Central memory CD8-positive, alpha-beta T cell (primary cell): ENCODE data around the gene DUOX1.

Experiments
- ATAC-seq: fragments of 150-1000 bp; cut with Tn5 transposase; replicated peaks from 2 replicates; pipeline ENCODE4 v1.10.0; 2022; ENCODE audit warnings: mild to moderate bottlenecking, moderate FRiP score, moderate number of reproducible peaks; ENCODE audit not compliant: poor library complexity, severe bottlenecking; ENCODE audit errors: extremely low read depth
- DNase-seq, 2 donors: peaks; one replicate each; pipeline ENCODE4 v3.0.0; 2021; ENCODE audit warnings: low spot score in 2 of 2
- H3K27ac Mint-ChIP-seq: one replicate; pipeline ENCODE4 v1.8.0; 2022; ENCODE audit warnings: low read depth, mild to moderate bottlenecking, moderate library complexity, mixed read lengths
- H3K27me3 Mint-ChIP-seq: one replicate; pipeline ENCODE4 v1.8.0; 2022; ENCODE audit warnings: mixed read lengths
- H3K36me3 Mint-ChIP-seq: one replicate; pipeline ENCODE4 v1.8.0; 2022; ENCODE audit warnings: mild to moderate bottlenecking, moderate library complexity, mixed read lengths; ENCODE audit not compliant: insufficient read depth
- H3K4me1 Mint-ChIP-seq: one replicate; pipeline ENCODE4 v1.8.0; 2022; ENCODE audit warnings: mixed read lengths
- H3K4me3 Mint-ChIP-seq: one replicate; pipeline ENCODE4 v1.8.0; 2022; ENCODE audit warnings: mild to moderate bottlenecking, moderate library complexity, mixed read lengths
- H3K9me3 Mint-ChIP-seq: one replicate; pipeline ENCODE4 v1.8.0; 2022; ENCODE audit warnings: mixed read lengths

DUOX1 gene

GRCh38 chr15:45111390-45112142 is 18.2 kb upstream of the DUOX1 start:
- H3K9me3 Mint-ChIP-seq, result no peaks in the 10 kb centered on the region
- no peaks in the 10 kb centered on the region for H3K36me3 Mint-ChIP-seq
- peak overlapping the region; percentile 36 for H3K4me3 Mint-ChIP-seq
- DNase-seq, result no peak
- H3K27ac Mint-ChIP-seq, result no peak overlapping the region
- peaks cover 18% of the 10 kb centered on the region for H3K4me1 Mint-ChIP-seq
- peaks cover 90% of the 10 kb centered on the region for H3K27me3 Mint-ChIP-seq
- no peak for ATAC-seq

- no peaks in the 10 kb centered on the region for H3K36me3 Mint-ChIP-seq
- H3K27ac Mint-ChIP-seq, result no peak overlapping the region
- no peaks in the 10 kb centered on the region for H3K9me3 Mint-ChIP-seq
- ATAC-seq, result no peak
- no peak for DNase-seq
- peak overlapping the region; percentile 36 for H3K4me3 Mint-ChIP-seq
- H3K27me3 Mint-ChIP-seq, result peaks cover 90% of the 10 kb centered on the region
- H3K4me1 Mint-ChIP-seq, result peaks cover 20% of the 10 kb centered on the region
Measured at GRCh38 chr15:45112143-45112590, 17.6 kb upstream of the DUOX1 start.

- peaks cover 26% of the 10 kb centered on the region for H3K4me1 Mint-ChIP-seq
- no peak for DNase-seq
- peak overlapping the region; percentile 36 for H3K4me3 Mint-ChIP-seq
- ATAC-seq, result no peak
- H3K27ac Mint-ChIP-seq, result no peak overlapping the region
- H3K9me3 Mint-ChIP-seq, result no peaks in the 10 kb centered on the region
- no peaks in the 10 kb centered on the region for H3K36me3 Mint-ChIP-seq
- peaks cover 91% of the 10 kb centered on the region for H3K27me3 Mint-ChIP-seq
Measured at GRCh38 chr15:45112591-45113379, 17.0 kb upstream of the DUOX1 start.

GRCh38 chr15:45113380-45113990 is 16.3 kb upstream of the DUOX1 start:
- H3K4me1 Mint-ChIP-seq, result peaks cover 30% of the 10 kb centered on the region

GRCh38 chr15:45114076-45114750 is 15.6 kb upstream of the DUOX1 start, which contains the start of the genes DUOX2 and DUOXA2:
DUOX2 (minus strand) TSS chr15:45114172; CDS start chr15:45113411, 761 bp downstream.
DUOXA2 (plus strand) TSS chr15:45114326; CDS start chr15:45114606, 280 bp downstream.
- no peaks in the 10 kb centered on the region for H3K9me3 Mint-ChIP-seq
- peaks cover 30% of the 10 kb centered on the region for H3K4me1 Mint-ChIP-seq
- H3K27me3 Mint-ChIP-seq, result peaks cover 91% of the 10 kb centered on the region
- H3K4me3 Mint-ChIP-seq, result peak within 1 kb of the TSS; percentile 24
- H3K27ac Mint-ChIP-seq, result no peak within 1 kb of the TSS
- H3K36me3 Mint-ChIP-seq, result no peaks in the 10 kb centered on the region
- ATAC-seq (no peak), DNase-seq (no peak)

More at GRCh38 chr15:45113380-45113990, 16.3 kb upstream of the DUOX1 start:
- DNase-seq, result no peak
- no peak for ATAC-seq
- H3K27me3 Mint-ChIP-seq, result peaks cover 92% of the 10 kb centered on the region
- H3K9me3 Mint-ChIP-seq, result no peaks in the 10 kb centered on the region
- no peaks in the 10 kb centered on the region for H3K36me3 Mint-ChIP-seq
- no peak overlapping the region for H3K27ac Mint-ChIP-seq
- peak overlapping the region; percentile 24 for H3K4me3 Mint-ChIP-seq

DNA sequence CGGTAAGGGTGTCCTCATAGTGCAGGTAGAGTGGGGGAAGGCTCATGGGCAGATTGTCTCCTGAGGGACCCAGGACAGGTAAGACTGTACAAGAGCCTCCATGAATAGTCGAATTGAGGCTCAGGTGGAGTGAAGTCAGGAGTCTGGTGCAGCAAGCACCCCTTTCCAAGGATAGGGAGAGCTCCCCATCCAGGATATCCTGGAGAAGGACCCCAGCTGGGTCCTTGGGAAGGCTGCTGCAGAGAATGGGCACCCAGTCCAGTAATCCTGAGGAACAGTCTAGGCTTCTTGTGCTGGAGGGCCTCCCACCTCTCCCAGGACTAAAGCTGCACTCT is 15.1 kb upstream of the DUOX1 start:
- Mint-ChIP-seq H3K4me3 (no peak overlapping the region), H3K27ac (no peak overlapping the region), H3K9me3 (no peaks in the 10 kb centered on the region), H3K36me3 (no peaks in the 10 kb centered on the region), H3K27me3 (peaks cover 91% of the 10 kb centered on the region), H3K4me1 (peaks cover 30% of the 10 kb centered on the region)
- DNase-seq, result no peak
- no peak for ATAC-seq

DNA sequence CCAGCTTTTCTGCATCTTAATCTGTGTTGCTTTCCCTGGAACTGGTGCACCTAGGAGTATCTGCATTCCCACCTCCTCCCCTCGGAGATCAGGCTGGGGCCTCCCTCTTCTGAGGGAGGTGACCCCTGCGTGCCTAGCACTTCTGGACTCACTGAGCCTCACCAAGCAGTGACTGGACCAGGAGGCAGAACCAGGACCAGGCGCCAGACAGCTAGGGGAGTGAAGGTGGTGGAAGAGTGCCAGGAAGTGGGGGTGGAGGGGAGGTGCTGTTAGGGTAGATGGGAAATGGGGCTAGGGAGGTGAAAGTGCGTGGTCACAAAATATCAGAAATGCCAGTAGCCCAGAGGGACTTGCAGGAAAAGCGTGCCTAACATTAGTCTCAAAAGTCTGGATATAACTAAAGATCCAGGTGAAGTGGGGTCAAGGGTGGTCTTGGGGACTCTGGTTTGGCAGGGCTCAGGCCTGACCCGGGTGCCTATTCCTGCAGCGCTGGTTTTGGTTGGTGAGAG is 14.4 kb upstream of the DUOX1 start:
- Mint-ChIP-seq H3K4me3 (no peak overlapping the region), H3K27me3 (peaks cover 91% of the 10 kb centered on the region), H3K4me1 (peaks cover 30% of the 10 kb centered on the region), H3K27ac (no peak overlapping the region), H3K9me3 (no peaks in the 10 kb centered on the region), H3K36me3 (no peaks in the 10 kb centered on the region)
- no peak for ATAC-seq
- DNase-seq, result no peak

DNA sequence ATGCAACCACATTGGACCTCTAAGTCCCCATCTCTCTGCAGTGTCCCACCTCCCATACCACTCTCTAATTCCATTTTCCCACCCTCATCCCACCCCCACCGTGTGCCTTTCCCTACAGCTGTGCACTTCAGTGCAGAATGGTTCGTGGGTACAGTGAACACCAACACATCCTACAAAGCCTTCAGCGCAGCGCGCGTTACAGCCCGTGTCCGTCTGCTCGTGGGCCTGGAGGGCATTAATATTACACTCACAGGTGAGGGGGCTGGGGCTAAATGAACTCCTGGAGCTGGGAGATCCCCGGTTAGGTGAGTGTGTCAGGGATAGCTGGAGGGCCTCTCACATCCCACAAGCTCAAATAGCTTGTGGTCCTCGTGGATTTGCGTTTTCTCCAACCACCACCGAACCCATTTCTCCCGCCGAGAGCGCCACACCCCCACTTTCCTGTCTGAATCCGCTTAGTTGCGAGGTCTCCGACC is 13.8 kb upstream of the DUOX1 start:
- no peak for DNase-seq

GRCh38 chr15:45116482-45117307 is 13.1 kb upstream of the DUOX1 start:
- H3K27me3 Mint-ChIP-seq, result peaks cover 99% of the 10 kb centered on the region

More for the DNA sequence above, 13.8 kb upstream of the DUOX1 start:
- H3K27ac Mint-ChIP-seq, result no peak overlapping the region
- peak overlapping the region; percentile 56 for H3K4me3 Mint-ChIP-seq
- no peaks in the 10 kb centered on the region for H3K36me3 Mint-ChIP-seq
- H3K9me3 Mint-ChIP-seq, result no peaks in the 10 kb centered on the region
- H3K27me3 Mint-ChIP-seq, result peaks cover 94% of the 10 kb centered on the region
- ATAC-seq, result no peak
- H3K4me1 Mint-ChIP-seq, result peaks cover 30% of the 10 kb centered on the region

GRCh38 chr15:45117308-45118130 is 12.3 kb upstream of the DUOX1 start:
- H3K4me1 Mint-ChIP-seq, result peaks cover 23% of the 10 kb centered on the region
- peak; percentile 4 for ATAC-seq
- H3K36me3 Mint-ChIP-seq, result no peaks in the 10 kb centered on the region
- peaks cover 96% of the 10 kb centered on the region for H3K27me3 Mint-ChIP-seq
- H3K4me3 Mint-ChIP-seq, result peak overlapping the region; percentile 65
- DNase-seq, result no peak
- H3K9me3 Mint-ChIP-seq, result no peaks in the 10 kb centered on the region
- no peak overlapping the region for H3K27ac Mint-ChIP-seq

More at GRCh38 chr15:45116482-45117307, 13.1 kb upstream of the DUOX1 start:
- Mint-ChIP-seq H3K36me3 (no peaks in the 10 kb centered on the region), H3K27ac (no peak overlapping the region), H3K9me3 (no peaks in the 10 kb centered on the region), H3K4me1 (peaks cover 30% of the 10 kb centered on the region), H3K4me3 (peak overlapping the region; percentile 65)
- DNase-seq, result no peak
- no peak for ATAC-seq
